CD14-positive monocyte (primary cell): Measurements from ENCODE around the gene EXOSC5. TPM values are rescaled to one million over a fixed set of nuclear protein-coding genes. Genes with fewer than 3 reads are reported as not detected.
A peak's percentile ranks its signal among the peaks of the same experiment; 100 is the strongest.

Experiments
- DNase-seq, 3 donors: peaks; one replicate each; pipeline ENCODE4 v3.0.0-alpha.2; 2011 to 2022
- H2AFZ ChIP-seq: 2 replicates; pipeline ENCODE4 v1.6.0; 2012; ENCODE audit warnings: mild to moderate bottlenecking, low read depth, low read length, inconsistent platforms; ENCODE audit not compliant: insufficient read depth, poor library complexity, severe bottlenecking
- H3K27ac ChIP-seq, 2 donors: 1 replicate in 1 of 2; 2 replicates in 1 of 2; pipeline ENCODE4 v1.5.1; 2012 to 2013; ENCODE audit warnings: low read length in 2 of 2, control low read depth in 1 of 2, inconsistent platforms in 1 of 2, low read depth in 1 of 2, mild to moderate bottlenecking in 1 of 2
- H3K27me3 ChIP-seq, 2 donors: one replicate each; pipeline versions ENCODE4 v1.6.0 to v1.6.1; 2011 to 2013; ENCODE audit warnings: low read length in 2 of 2; ENCODE audit not compliant: control insufficient read depth in 2 of 2, insufficient read depth in 2 of 2
- H3K36me3 ChIP-seq, 2 donors: replicated peaks in 1 of 2; 1 replicate in 1 of 2; 2 replicates in 1 of 2; pipeline versions ENCODE4 v1.5.1 to v1.6.1; 2012 to 2013; ENCODE audit warnings: low read length in 2 of 2, control low read depth in 1 of 2, inconsistent platforms in 1 of 2, mild to moderate bottlenecking in 1 of 2; ENCODE audit not compliant: insufficient read depth in 2 of 2, control insufficient read depth in 1 of 2
- H3K4me1 ChIP-seq, 2 donors: 1 replicate in 1 of 2; 2 replicates in 1 of 2; pipeline versions ENCODE4 v1.5.1 to v1.6.1; 2012 to 2013; ENCODE audit warnings: low read length in 2 of 2, control low read depth in 1 of 2, inconsistent platforms in 1 of 2, mild to moderate bottlenecking in 1 of 2, moderate library complexity in 1 of 2; ENCODE audit not compliant: insufficient read depth in 2 of 2, control insufficient read depth in 1 of 2
- H3K4me2 ChIP-seq: replicated peaks from 2 replicates; pipeline ENCODE3; 2012; ENCODE audit warnings: low read length, moderate library complexity, mild to moderate bottlenecking; ENCODE audit not compliant: poor library complexity, severe bottlenecking; ENCODE audit errors: extremely low read depth
- H3K4me3 ChIP-seq, 3 experiments: fragments of 200-600 bp in 1 of 3; sonication (generic) in 1 of 3; replicated peaks in 1 of 3; 1 replicate in 2 of 3; 2 replicates in 1 of 3; pipeline ENCODE4 v1.5.1; 2011 to 2013; ENCODE audit warnings: low read length in 3 of 3, mild to moderate bottlenecking in 3 of 3, control low read depth in 2 of 3, low read depth in 2 of 3, inconsistent platforms in 1 of 3, moderate library complexity in 1 of 3
- H3K79me2 ChIP-seq: 2 replicates; pipeline ENCODE4 v1.6.0; 2012; ENCODE audit warnings: mild to moderate bottlenecking, control low read depth, inconsistent platforms, low read length, moderate library complexity; ENCODE audit not compliant: insufficient read depth
- H3K9ac ChIP-seq: 2 replicates; pipeline ENCODE4 v1.6.0; 2017; ENCODE audit warnings: low read length, mild to moderate bottlenecking; ENCODE audit not compliant: insufficient read depth, poor library complexity, severe bottlenecking
- H3K9me3 ChIP-seq, 2 donors: replicated peaks in 1 of 2; 1 replicate in 1 of 2; 2 replicates in 1 of 2; pipeline versions ENCODE4 v1.5.1 to v1.6.1; 2012 to 2013; ENCODE audit warnings: low read length in 2 of 2, control low read depth in 1 of 2; ENCODE audit not compliant: control insufficient read depth in 1 of 2, insufficient read depth in 1 of 2
- H4K20me1 ChIP-seq: 2 replicates; pipeline ENCODE4 v1.6.0; 2012; ENCODE audit warnings: mild to moderate bottlenecking, low read length, control low read depth, moderate library complexity; ENCODE audit not compliant: insufficient read depth
- H3K27ac Mint-ChIP-seq, 7 donors: one replicate each; pipeline ENCODE4 v1.8.0; 2020; ENCODE audit warnings: mild to moderate bottlenecking in 7 of 7, mixed read lengths in 7 of 7, moderate library complexity in 6 of 7, inconsistent platforms in 2 of 7
- H3K27me3 Mint-ChIP-seq, 3 donors: one replicate each; pipeline ENCODE4 v1.8.0; 2021 to 2022; ENCODE audit warnings: low read depth in 3 of 3, mild to moderate bottlenecking in 3 of 3, mixed read lengths in 3 of 3, moderate library complexity in 3 of 3, inconsistent platforms in 1 of 3
- H3K36me3 Mint-ChIP-seq, 2 donors: one replicate each; pipeline ENCODE4 v1.8.0; 2020; ENCODE audit warnings: mixed read lengths in 2 of 2, inconsistent platforms in 1 of 2, mild to moderate bottlenecking in 1 of 2
- H3K4me1 Mint-ChIP-seq: one replicate; pipeline ENCODE4 v1.8.0; 2020; ENCODE audit warnings: mild to moderate bottlenecking, mixed read lengths
- H3K4me3 Mint-ChIP-seq, 2 donors: one replicate each; pipeline ENCODE4 v1.8.0; 2020; ENCODE audit warnings: mild to moderate bottlenecking in 2 of 2, mixed read lengths in 2 of 2, moderate library complexity in 1 of 2
- H3K9me3 Mint-ChIP-seq, 7 donors: one replicate each; pipeline ENCODE4 v1.8.0; 2020 to 2022; ENCODE audit warnings: mixed read lengths in 7 of 7, mild to moderate bottlenecking in 6 of 7, moderate library complexity in 6 of 7, inconsistent platforms in 2 of 7
- WGBS: methylation state at CpG from one replicate; pipeline ENCODE4 v1.1.5; 2013; ENCODE audit warnings: missing lambda C conversion rate; ENCODE audit not compliant: insufficient coverage; 5-methylcytosine and 5-hydroxymethylcytosine counted together
- intact Hi-C, 2 donors: fragments of 100-400 bp; cut with micrococcal nuclease; formaldehyde crosslinking; loops; one replicate each; pipeline versions ENCODE4 v1.15.0 to v1.15.1; 2023
- polyA plus RNA-seq, 3 donors: library from polyadenylated mRNA; depleted of rRNA in 1 of 3; unstranded in 2 of 3; stranded (reverse) in 1 of 3; fragments of 300-500 nt in 2 of 3; fragments of >200 nt in 1 of 3; fragmentation: Illumina TruSeq in 2 of 3; gene quantifications; 1 replicate in 2 of 3; 2 replicates in 1 of 3; pipeline ENCODE4 v1.2.3, GENCODE V29; 2012 to 2021
- TF ChIP-seq, protein P1 (sequence below): fragments of 200-600 bp; IDR thresholded peaks from one replicate; pipeline ENCODE4 v1.8.0; 2022; ENCODE audit warnings: antibody characterized with exemption, mild to moderate bottlenecking

EXOSC5 gene
- polyA plus RNA-seq, 3 donors: 24.0 to 58.7 (median 40.5) TPM

DNA sequence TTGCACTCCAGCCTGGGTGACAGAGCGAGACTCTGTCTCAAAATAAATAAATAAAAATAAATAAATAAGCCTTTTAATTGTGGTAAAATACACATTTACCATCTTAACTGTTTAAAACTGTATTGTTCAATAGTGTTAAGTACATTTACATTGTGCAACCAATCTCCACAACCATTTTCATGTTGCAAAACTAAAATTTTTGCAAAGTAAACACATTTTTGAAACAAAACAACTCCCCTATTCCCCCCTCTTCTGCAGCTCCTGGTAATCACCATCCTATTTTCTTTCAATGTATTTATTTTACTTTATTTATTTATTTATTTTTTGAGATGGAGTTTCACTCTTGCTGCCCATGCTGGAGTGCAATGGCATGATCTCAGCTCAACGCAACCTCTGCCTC, 27.4 kb downstream of the EXOSC5 start:
- no peak overlapping the region for H2AFZ ChIP-seq
- intact Hi-C loops: loop anchor here in 1 of 2 donors (10.0 kb wide), 1 partner anchor 55 kb away; the partner anchor contains the start of gene B3GNT8
- H3K9me3 Mint-ChIP-seq: peaks cover 0 to 2% (median 0%) of the 10 kb centered on the region in 7 donors
- H3K4me1 Mint-ChIP-seq: peaks cover 41% of the 10 kb centered on the region
- TF ChIP-seq, protein P1, sequence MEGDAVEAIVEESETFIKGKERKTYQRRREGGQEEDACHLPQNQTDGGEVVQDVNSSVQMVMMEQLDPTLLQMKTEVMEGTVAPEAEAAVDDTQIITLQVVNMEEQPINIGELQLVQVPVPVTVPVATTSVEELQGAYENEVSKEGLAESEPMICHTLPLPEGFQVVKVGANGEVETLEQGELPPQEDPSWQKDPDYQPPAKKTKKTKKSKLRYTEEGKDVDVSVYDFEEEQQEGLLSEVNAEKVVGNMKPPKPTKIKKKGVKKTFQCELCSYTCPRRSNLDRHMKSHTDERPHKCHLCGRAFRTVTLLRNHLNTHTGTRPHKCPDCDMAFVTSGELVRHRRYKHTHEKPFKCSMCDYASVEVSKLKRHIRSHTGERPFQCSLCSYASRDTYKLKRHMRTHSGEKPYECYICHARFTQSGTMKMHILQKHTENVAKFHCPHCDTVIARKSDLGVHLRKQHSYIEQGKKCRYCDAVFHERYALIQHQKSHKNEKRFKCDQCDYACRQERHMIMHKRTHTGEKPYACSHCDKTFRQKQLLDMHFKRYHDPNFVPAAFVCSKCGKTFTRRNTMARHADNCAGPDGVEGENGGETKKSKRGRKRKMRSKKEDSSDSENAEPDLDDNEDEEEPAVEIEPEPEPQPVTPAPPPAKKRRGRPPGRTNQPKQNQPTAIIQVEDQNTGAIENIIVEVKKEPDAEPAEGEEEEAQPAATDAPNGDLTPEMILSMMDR: no peak
- no peaks in the 10 kb centered on the region for H4K20me1 ChIP-seq
- H3K4me3 Mint-ChIP-seq: no peak overlapping the region
- H3K79me2 ChIP-seq: peaks cover 62% of the 10 kb centered on the region
- no peak overlapping the region for H3K4me3 ChIP-seq
- no peak overlapping the region for H3K4me2 ChIP-seq
- WGBS: no CpG with 5 or more reads among the region's 2 CpGs
- no peaks in the 10 kb centered on the region for H3K36me3 ChIP-seq
- peaks cover 47 to 50% of the 10 kb centered on the region in 2 donors for H3K4me1 ChIP-seq
- no peak for DNase-seq
- no peaks in the 10 kb centered on the region for H3K9me3 ChIP-seq
- no peak overlapping the region for H3K27ac ChIP-seq
- H3K27me3 ChIP-seq: no peaks in the 10 kb centered on the region
- H3K9ac ChIP-seq: no peak overlapping the region
- peak overlapping the region in 1 of 7 donors; percentile 70 for H3K27ac Mint-ChIP-seq
- H3K36me3 Mint-ChIP-seq: peaks cover 2 to 12% of the 10 kb centered on the region in 2 donors
- peaks cover 0 to 4% (median 0%) of the 10 kb centered on the region in 3 donors for H3K27me3 Mint-ChIP-seq

DNA sequence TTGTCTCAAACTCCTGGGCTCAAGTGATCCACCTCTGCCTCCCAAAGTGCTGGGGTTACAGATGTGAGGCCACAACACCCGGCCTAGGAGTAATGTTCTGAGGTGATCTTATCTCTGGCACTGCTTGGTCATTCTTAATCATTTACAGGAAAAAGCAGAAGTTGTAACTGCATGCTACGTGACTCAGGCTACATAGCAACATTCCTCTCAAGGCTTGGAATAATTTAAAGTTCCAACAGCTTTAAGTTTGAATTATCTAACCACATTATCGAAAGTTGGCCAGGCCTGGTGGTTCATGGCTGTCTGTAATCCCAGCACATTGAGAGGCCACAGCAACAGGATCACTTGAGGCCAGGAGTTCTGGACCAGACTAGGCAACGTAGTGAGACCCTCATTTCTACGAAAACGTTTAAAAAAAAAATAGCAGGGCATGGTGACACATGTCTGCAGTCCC, 29.3 kb downstream of the EXOSC5 start:
- intact Hi-C loops: no loop called here
- H3K4me2 ChIP-seq: peak overlapping the region; percentile 44
- peak; percentile 63 to 85 (median 83) for DNase-seq
- H3K27ac ChIP-seq: peak overlapping the region; percentile 48 to 83
- H3K9me3 ChIP-seq: no peaks in the 10 kb centered on the region
- peak overlapping the region; percentile 39 for H3K9ac ChIP-seq
- no peaks in the 10 kb centered on the region for H4K20me1 ChIP-seq
- TF ChIP-seq, protein P1: no peak
- H3K4me3 ChIP-seq: peak overlapping the region in 1 of 3 experiments; percentile 35
- peak overlapping the region; percentile 6 for H2AFZ ChIP-seq
- no peaks in the 10 kb centered on the region for H3K36me3 ChIP-seq
- peaks cover 60 to 65% of the 10 kb centered on the region in 2 donors for H3K4me1 ChIP-seq
- peaks cover 52% of the 10 kb centered on the region for H3K4me1 Mint-ChIP-seq
- peaks cover 2 to 12% of the 10 kb centered on the region in 2 donors for H3K36me3 Mint-ChIP-seq
- peaks cover 0 to 2% (median 0%) of the 10 kb centered on the region in 3 donors for H3K27me3 Mint-ChIP-seq
- peaks cover 0 to 2% (median 0%) of the 10 kb centered on the region in 7 donors for H3K9me3 Mint-ChIP-seq
- WGBS: 7% methylated on average over 5 of the region's 6 CpGs
- peak overlapping the region in 1 of 2 donors; percentile 55 for H3K4me3 Mint-ChIP-seq
- no peaks in the 10 kb centered on the region for H3K27me3 ChIP-seq
- H3K27ac Mint-ChIP-seq: peak overlapping the region; percentile 85 to 96 (median 93)
- H3K79me2 ChIP-seq: peaks cover 65% of the 10 kb centered on the region
